ENCODE measurements around the gene HERC2. TPM values are rescaled to one million over a fixed set of nuclear protein-coding genes. Genes with fewer than 3 reads are reported as not detected.

HERC2 gene
- total RNA-seq, 2 donors from 2014 or later = 105 to 112 TPM

- Mint-ChIP-seq H3K9me3 (peaks cover 27% of the 10 kb centered on the region), H3K36me3 (ENCODE audit: low read depth) (peaks cover 61% of the 10 kb centered on the region), H3K4me1 (peaks cover 8% of the 10 kb centered on the region), H3K27ac (no peak overlapping the region), H3K4me3 (no peak overlapping the region), H3K27me3 (ENCODE audit: insufficient read depth) (no peaks in the 10 kb centered on the region)
- H3K4me3 ChIP-seq (ENCODE audit: low read length) = no peak overlapping the region
- H3K9me3 ChIP-seq (ENCODE audit: control insufficient read depth, low read length) = peaks cover 23% of the 10 kb centered on the region
- no peak for TF ChIP-seq CTCF (conservative IDR thresholded peaks at IDR 0.05)
- H3K27me3 ChIP-seq (ENCODE audit: control insufficient read depth, insufficient read depth, low read length, poor library complexity, severe bottlenecking) = no peaks in the 10 kb centered on the region
- H3K36me3 ChIP-seq (ENCODE audit: control insufficient read depth, insufficient read depth, low read length) = peaks cover 40% of the 10 kb centered on the region
- 94% methylated on average over 3 of the region's 3 CpGs; no CpG with 5 or more reads in 1 of the 2 experiments for WGBS, 2 experiments (ENCODE audit: insufficient coverage in 1 of 2, insufficient read length in 1 of 2)
- DNase-seq = no peak
- H3K27ac ChIP-seq (ENCODE audit: low read depth, low read length) = no peak overlapping the region
- H3K4me1 ChIP-seq (ENCODE audit: control insufficient read depth, insufficient read depth, low read length) = no peaks in the 10 kb centered on the region
- H3K9ac ChIP-seq (ENCODE audit: extremely low read depth, low read length, poor library complexity, severe bottlenecking) = no peak overlapping the region
Measured at GRCh38 chr15:28286031-28286430, 35.9 kb downstream of the HERC2 start.

GRCh38 chr15:28281876-28282275 lies 40.1 kb downstream of the HERC2 start:
- H3K4me1 ChIP-seq (ENCODE audit: control insufficient read depth, insufficient read depth, low read length) = no peaks in the 10 kb centered on the region
- Mint-ChIP-seq H3K27me3 (ENCODE audit: insufficient read depth) (no peaks in the 10 kb centered on the region), H3K4me1 (peaks cover 6% of the 10 kb centered on the region), H3K27ac (peak overlapping the region; percentile 41), H3K9me3 (no peaks in the 10 kb centered on the region), H3K4me3 (no peak overlapping the region), H3K36me3 (ENCODE audit: low read depth) (peaks cover 58% of the 10 kb centered on the region)
- DNase-seq = no peak
- no peak overlapping the region for H3K9ac ChIP-seq (ENCODE audit: extremely low read depth, low read length, poor library complexity, severe bottlenecking)
- no peak overlapping the region for H3K27ac ChIP-seq (ENCODE audit: low read depth, low read length)
- WGBS, 2 experiments (ENCODE audit: insufficient coverage in 1 of 2, insufficient read length in 1 of 2) = 96 to 100% methylated on average over 5 to 7 of the region's 7 CpGs
- TF ChIP-seq CTCF (conservative IDR thresholded peaks at IDR 0.05) = no peak
- H3K27me3 ChIP-seq (ENCODE audit: control insufficient read depth, insufficient read depth, low read length, poor library complexity, severe bottlenecking) = no peaks in the 10 kb centered on the region
- no peaks in the 10 kb centered on the region for H3K9me3 ChIP-seq (ENCODE audit: control insufficient read depth, low read length)
- H3K4me3 ChIP-seq (ENCODE audit: low read length) = no peak overlapping the region
- H3K36me3 ChIP-seq (ENCODE audit: control insufficient read depth, insufficient read depth, low read length) = peaks cover 48% of the 10 kb centered on the region

GRCh38 chr15:28274635-28275034 lies 47.3 kb downstream of the HERC2 start:
- Histone ChIP-seq H3K27me3 (ENCODE audit: control insufficient read depth, insufficient read depth, low read length, poor library complexity, severe bottlenecking) (no peaks in the 10 kb centered on the region), H3K9ac (ENCODE audit: extremely low read depth, low read length, poor library complexity, severe bottlenecking) (no peak overlapping the region), H3K36me3 (ENCODE audit: control insufficient read depth, insufficient read depth, low read length) (peaks cover 63% of the 10 kb centered on the region), H3K4me1 (ENCODE audit: control insufficient read depth, insufficient read depth, low read length) (no peaks in the 10 kb centered on the region), H3K4me3 (ENCODE audit: low read length) (no peak overlapping the region), H3K27ac (ENCODE audit: low read depth, low read length) (peak overlapping the region; percentile 51), H3K9me3 (ENCODE audit: control insufficient read depth, low read length) (no peaks in the 10 kb centered on the region)
- Mint-ChIP-seq H3K27me3 (ENCODE audit: insufficient read depth) (no peaks in the 10 kb centered on the region), H3K9me3 (no peaks in the 10 kb centered on the region), H3K4me3 (no peak overlapping the region), H3K27ac (peak overlapping the region; percentile 26), H3K36me3 (ENCODE audit: low read depth) (peaks cover 54% of the 10 kb centered on the region), H3K4me1 (peaks cover 3% of the 10 kb centered on the region)
- no peak for DNase-seq
- 97 to 100% methylated on average over 9 to 16 of the region's 16 CpGs for WGBS, 2 experiments (ENCODE audit: insufficient coverage in 1 of 2, insufficient read length in 1 of 2)
- no peak for TF ChIP-seq CTCF (conservative IDR thresholded peaks at IDR 0.05)
